GM23338 (cell line): ENCODE data around the gene HSPBAP1.

Experiments used
- JUNB ChIP-seq: IDR thresholded peaks from one replicate; pipeline ENCODE4 v1.6.1; 2016; ENCODE audit warnings: antibody characterized with exemption; ENCODE audit not compliant: unreplicated experiment
- NANOG ChIP-seq: IDR thresholded peaks from 2 replicates; pipeline ENCODE4 v1.6.1; 2016; ENCODE audit warnings: antibody characterized with exemption, borderline replicate concordance
- POLR2AphosphoS5 ChIP-seq: IDR thresholded peaks from 2 replicates; pipeline ENCODE4 v1.6.1; 2016; ENCODE audit warnings: antibody characterized with exemption, low read depth
- ZNF114 ChIP-seq: fragments of 250-450 bp; sonication (Bioruptor Pico); IDR thresholded peaks from 2 replicates; pipeline ENCODE4 v1.5.0; 2020; ENCODE audit warnings: mild to moderate bottlenecking, moderate library complexity
- TF ChIP-seq, protein P1 (sequence below), 2 experiments: fragments of 200-600 bp in 1 of 2; sonication (generic) in 1 of 2; conservative IDR thresholded peaks; 2 replicates each; pipeline versions ENCODE4 v1.5.1 to v1.6.1; 2016 to 2017; ENCODE audit warnings: antibody characterized with exemption in 2 of 2, low read depth in 2 of 2, mild to moderate bottlenecking in 2 of 2, moderate library complexity in 1 of 2

DNA sequence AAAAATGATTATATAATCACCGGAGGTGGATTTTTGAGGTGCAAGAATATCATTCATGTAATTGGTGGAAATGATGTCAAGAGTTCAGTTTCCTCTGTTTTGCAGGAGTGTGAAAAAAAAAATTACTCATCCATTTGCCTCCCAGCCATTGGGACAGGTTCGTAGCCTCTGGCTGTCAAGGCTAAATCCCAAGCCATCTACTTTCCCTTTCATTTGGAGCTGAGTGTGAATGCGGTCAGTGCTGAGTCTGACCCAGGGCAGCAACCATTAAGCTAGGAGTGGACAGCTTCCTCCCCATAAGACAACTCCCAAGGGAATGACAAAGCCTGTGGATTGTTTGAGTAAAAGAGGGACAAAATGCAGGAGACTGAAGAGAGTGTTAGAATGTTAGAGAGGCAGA is 79.4 kb downstream of the HSPBAP1 start:
- TF ChIP-seq, protein P1, sequence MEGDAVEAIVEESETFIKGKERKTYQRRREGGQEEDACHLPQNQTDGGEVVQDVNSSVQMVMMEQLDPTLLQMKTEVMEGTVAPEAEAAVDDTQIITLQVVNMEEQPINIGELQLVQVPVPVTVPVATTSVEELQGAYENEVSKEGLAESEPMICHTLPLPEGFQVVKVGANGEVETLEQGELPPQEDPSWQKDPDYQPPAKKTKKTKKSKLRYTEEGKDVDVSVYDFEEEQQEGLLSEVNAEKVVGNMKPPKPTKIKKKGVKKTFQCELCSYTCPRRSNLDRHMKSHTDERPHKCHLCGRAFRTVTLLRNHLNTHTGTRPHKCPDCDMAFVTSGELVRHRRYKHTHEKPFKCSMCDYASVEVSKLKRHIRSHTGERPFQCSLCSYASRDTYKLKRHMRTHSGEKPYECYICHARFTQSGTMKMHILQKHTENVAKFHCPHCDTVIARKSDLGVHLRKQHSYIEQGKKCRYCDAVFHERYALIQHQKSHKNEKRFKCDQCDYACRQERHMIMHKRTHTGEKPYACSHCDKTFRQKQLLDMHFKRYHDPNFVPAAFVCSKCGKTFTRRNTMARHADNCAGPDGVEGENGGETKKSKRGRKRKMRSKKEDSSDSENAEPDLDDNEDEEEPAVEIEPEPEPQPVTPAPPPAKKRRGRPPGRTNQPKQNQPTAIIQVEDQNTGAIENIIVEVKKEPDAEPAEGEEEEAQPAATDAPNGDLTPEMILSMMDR (conservative IDR thresholded peaks at IDR 0.05; ENCODE audit: low read depth in 2 of 2), result no peak
- no peak for TF ChIP-seq POLR2AphosphoS5
- no peak for TF ChIP-seq JUNB
- TF ChIP-seq NANOG, result no peak
- no peak for TF ChIP-seq ZNF114
